ENCODE data around the gene MT2A. TPM values are rescaled to one million over a fixed set of nuclear protein-coding genes. Genes with fewer than 3 reads are reported as not detected.

The MT2A gene
- total and polyA plus RNA-seq, 10 donors: 25.3 to 176 (median 60.5) TPM

- Histone ChIP-seq H3K4me1 (peaks cover 0 to 28% (median 19%) of the 10 kb centered on the region in 6 donors), H3K36me3 (no peaks in the 10 kb centered on the region), H3K9me3 (no peaks in the 10 kb centered on the region), H3K27me3 (replicated peaks in 1 of 7) (peaks cover 0 to 31% (median 1%) of the 10 kb centered on the region in 7 donors), H3K4me3 (peak within 1 kb of the TSS; percentile 49 to 81 (median 66)), H3K27ac (peak within 1 kb of the TSS in 7 of 8 donors; percentile 61 to 86 (median 79))
- intact Hi-C loops (cut with DNase I; ENCODE audit: low total_unique reads): no loop called here
- DNase-seq: peak; percentile 91
- TF ChIP-seq POLR2AphosphoS5 (IDR thresholded peaks at IDR 0.05) (peak; percentile 64 to 83 (median 65)), CTCF (IDR thresholded peaks at IDR 0.05 in 8 of 11, conservative IDR thresholded peaks at IDR 0.05 in 3 of 11) (no peak)
- WGBS, 5 donors: 0 to 3% (median 1%) methylated on average over 32 to 46 of the region's 46 CpGs
These were observed 49.4 kb downstream of the MT2A start, which contains the start of gene MT1F for GRCh38 chr16:56657555-56658326. Gene MT1F (plus strand): TSS chr16:56657959. CDS start chr16:56658059, 100 bp downstream.

- DNase-seq: no peak
- TF ChIP-seq POLR2A (IDR thresholded peaks at IDR 0.05) (no peak), CTCF (IDR thresholded peaks at IDR 0.05 in 8 of 11, conservative IDR thresholded peaks at IDR 0.05 in 3 of 11) (no peak), POLR2AphosphoS5 (IDR thresholded peaks at IDR 0.05) (no peak)
- peak overlapping the region in 6 of 8 donors; percentile 61 to 86 (median 80) for H3K27ac ChIP-seq
- no peaks in the 10 kb centered on the region for H3K36me3 ChIP-seq
- peaks cover 0 to 36% (median 8%) of the 10 kb centered on the region in 7 donors for H3K27me3 ChIP-seq (replicated peaks in 1 of 7)
- H3K4me1 ChIP-seq: peaks cover 0 to 35% (median 24%) of the 10 kb centered on the region in 6 donors
- no peaks in the 10 kb centered on the region for H3K9me3 ChIP-seq
- intact Hi-C loops (cut with DNase I; ENCODE audit: low total_unique reads): no loop called here
- H3K4me3 ChIP-seq: peak overlapping the region; percentile 49 to 81 (median 66)
- 30 to 49% (median 36%) methylated on average over 5 to 10 of the region's 10 CpGs for WGBS, 5 donors
These were observed 50.0 kb downstream of the MT2A start for GRCh38 chr16:56658327-56658875.

Other genes with a start within 250 kb of the MT2A start
- 100 to 1,000 TPM in 5 of 7 donors, 10 to 100 TPM in 2; 88.5 to 249 (median 126) TPM for gene AMFR, start 183.0 kb upstream of the MT2A start, total RNA-seq
- gene AMFR, start 183.0 kb upstream of the MT2A start, polyA plus RNA-seq: 10 to 100 TPM; 48.1 to 74.4 (median 56.2) TPM
- 10 to 100 TPM; 52.8 to 93.0 (median 83.2) TPM for gene NUDT21, start 157.3 kb upstream of the MT2A start, total RNA-seq
- 10 to 100 TPM; 19.4 to 36.8 (median 29.2) TPM for gene NUDT21, start 157.3 kb upstream of the MT2A start, polyA plus RNA-seq
- 10 to 100 TPM; 22.8 to 34.7 (median 30.5) TPM for gene OGFOD1, start 157.0 kb upstream of the MT2A start, total RNA-seq
- gene OGFOD1, start 157.0 kb upstream of the MT2A start, polyA plus RNA-seq: 10 to 100 TPM in 2 of 3 donors, 1 to 10 TPM in 1; 6.9 to 11.6 (median 10.3) TPM
- 10 to 100 TPM; 29.1 to 70.3 (median 52.8) TPM for gene BBS2, start 88.6 kb upstream of the MT2A start, total RNA-seq
- gene BBS2, start 88.6 kb upstream of the MT2A start, polyA plus RNA-seq: 10 to 100 TPM; 22.9 to 52.5 (median 33.3) TPM
- not detected for gene MT4, start 43.5 kb upstream of the MT2A start, total RNA-seq
- gene MT4, start 43.5 kb upstream of the MT2A start, polyA plus RNA-seq: not detected
- gene MT3, start 19.1 kb upstream of the MT2A start, total RNA-seq: under 1 TPM in 1 of 7 donors, not detected in 6; 0.77 TPM
- gene MT3, start 19.1 kb upstream of the MT2A start, polyA plus RNA-seq: 10 to 100 TPM in 1 of 3 donors, 1 to 10 TPM in 1, not detected in 1; 1.5 to 11.5 TPM
- 10 to 100 TPM in 6 of 7 donors, 1 to 10 TPM in 1; 2.5 to 49.6 (median 19.7) TPM for gene MT1E, start 17.2 kb downstream of the MT2A start, total RNA-seq
- gene MT1E, start 17.2 kb downstream of the MT2A start, polyA plus RNA-seq: 10 to 100 TPM; 21.0 to 34.0 (median 33.0) TPM
- 1 to 10 TPM in 6 of 7 donors, under 1 TPM in 1; 0.44 to 6.1 (median 3.5) TPM for gene MT1M, start 24.1 kb downstream of the MT2A start, total RNA-seq
- gene MT1M, start 24.1 kb downstream of the MT2A start, polyA plus RNA-seq: 10 to 100 TPM in 1 of 3 donors, 1 to 10 TPM in 1, under 1 TPM in 1; 0.93 to 11.8 (median 7.6) TPM
- 10 to 100 TPM in 1 of 7 donors, 1 to 10 TPM in 2, not detected in 4; 1.5 to 27.3 (median 1.5) TPM for gene MT1A, start 30.1 kb downstream of the MT2A start, total RNA-seq
- 10 to 100 TPM in 1 of 3 donors, 1 to 10 TPM in 2; 1.1 to 14.2 (median 8.5) TPM for gene MT1A, start 30.1 kb downstream of the MT2A start, polyA plus RNA-seq
- gene MT1B, start 43.3 kb downstream of the MT2A start, total RNA-seq: not detected
- not detected for gene MT1B, start 43.3 kb downstream of the MT2A start, polyA plus RNA-seq
- 10 to 100 TPM in 6 of 7 donors, 1 to 10 TPM in 1; 6.4 to 21.0 (median 13.6) TPM for gene MT1F, start 49.4 kb downstream of the MT2A start, total RNA-seq
- gene MT1F, start 49.4 kb downstream of the MT2A start, polyA plus RNA-seq: 10 to 100 TPM; 16.6 to 20.1 (median 19.4) TPM
- 1 to 10 TPM in 2 of 7 donors, not detected in 5; 1.1 to 3.9 TPM for gene MT1G, start 59.5 kb downstream of the MT2A start, total RNA-seq
- 10 to 100 TPM in 2 of 3 donors, 1 to 10 TPM in 1; 3.2 to 12.2 (median 12.1) TPM for gene MT1G, start 59.5 kb downstream of the MT2A start, polyA plus RNA-seq
- not detected for gene MT1H, start 61.2 kb downstream of the MT2A start, total RNA-seq
- 1 to 10 TPM in 1 of 3 donors, under 1 TPM in 2; 0.54 to 1.1 (median 0.96) TPM for gene MT1H, start 61.2 kb downstream of the MT2A start, polyA plus RNA-seq
- gene MT1X, start 73.9 kb downstream of the MT2A start, total RNA-seq: 10 to 100 TPM; 13.0 to 28.7 (median 19.4) TPM
- gene MT1X, start 73.9 kb downstream of the MT2A start, polyA plus RNA-seq: 100 to 1,000 TPM in 1 of 3 donors, 10 to 100 TPM in 2; 36.1 to 113 (median 44.4) TPM
- 100 to 1,000 TPM in 1 of 7 donors, 10 to 100 TPM in 6; 29.2 to 102 (median 69.2) TPM for gene NUP93, start 121.5 kb downstream of the MT2A start, total RNA-seq
- gene NUP93, start 121.5 kb downstream of the MT2A start, polyA plus RNA-seq: 10 to 100 TPM; 41.1 to 58.3 (median 55.0) TPM